Right lobe of liver (tissue), 4 donors: Measurements from ENCODE around the gene KRTAP9-6.

ENCODE experiments used
- CTCF ChIP-seq, 4 donors: fragments of 200-600 bp in 3 of 4; fragments of 450-650 bp in 1 of 4; IDR thresholded peaks; one replicate each; pipeline versions ENCODE4 v1.5.1 to v1.8.0; 2016 to 2022; ENCODE audit warnings: antibody characterized with exemption in 4 of 4, mild to moderate bottlenecking in 2 of 4
- POLR2A ChIP-seq: fragments of 450-650 bp; IDR thresholded peaks from one replicate; pipeline ENCODE4 v1.6.1; 2017; ENCODE audit warnings: antibody characterized with exemption, mild to moderate bottlenecking
- donor health status: DM: no; HTN: no; CAD: no.
- donor health status: DM: no; HTN: no; CAD: no.
- donor health status: DM: no; HTN: yes; CAD: no.

GRCh38 chr17:41308251-41308917 is 43.2 kb downstream of the KRTAP9-6 start:
- no peak for TF ChIP-seq POLR2A
- no peak for TF ChIP-seq CTCF (IDR thresholded peaks at IDR 0.05)
